NCI-H82 (cell line): ENCODE measurements around the gene CCL5.
A peak's percentile ranks its signal among the peaks of the same experiment; 100 is the strongest.

Experiments
- DNase-seq: peaks from one replicate; lab custom pipeline; 2025; lab: John Stamatoyannopoulos, UW

Gene CCL5

DNA sequence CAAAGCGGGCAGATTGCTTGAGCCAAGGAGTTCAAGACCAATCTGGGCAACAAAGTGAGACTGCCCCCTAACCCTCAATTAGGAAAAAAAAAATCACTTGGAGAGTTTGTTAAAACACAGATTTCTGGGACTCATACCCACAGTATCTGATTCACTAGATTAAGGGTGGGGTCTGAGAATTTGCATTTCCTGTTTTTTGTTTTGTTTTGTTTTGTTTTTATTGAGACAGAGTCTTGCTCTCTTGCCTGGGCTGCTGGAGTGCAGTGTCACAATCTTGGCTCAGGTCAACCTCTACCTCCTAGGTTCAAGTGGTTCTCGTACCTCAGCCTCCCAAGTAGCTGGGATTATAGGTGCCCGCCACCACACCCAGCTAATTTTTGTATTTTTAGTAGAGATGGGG, 12.6 kb downstream of the CCL5 start:
- DNase-seq = no peak

DNA sequence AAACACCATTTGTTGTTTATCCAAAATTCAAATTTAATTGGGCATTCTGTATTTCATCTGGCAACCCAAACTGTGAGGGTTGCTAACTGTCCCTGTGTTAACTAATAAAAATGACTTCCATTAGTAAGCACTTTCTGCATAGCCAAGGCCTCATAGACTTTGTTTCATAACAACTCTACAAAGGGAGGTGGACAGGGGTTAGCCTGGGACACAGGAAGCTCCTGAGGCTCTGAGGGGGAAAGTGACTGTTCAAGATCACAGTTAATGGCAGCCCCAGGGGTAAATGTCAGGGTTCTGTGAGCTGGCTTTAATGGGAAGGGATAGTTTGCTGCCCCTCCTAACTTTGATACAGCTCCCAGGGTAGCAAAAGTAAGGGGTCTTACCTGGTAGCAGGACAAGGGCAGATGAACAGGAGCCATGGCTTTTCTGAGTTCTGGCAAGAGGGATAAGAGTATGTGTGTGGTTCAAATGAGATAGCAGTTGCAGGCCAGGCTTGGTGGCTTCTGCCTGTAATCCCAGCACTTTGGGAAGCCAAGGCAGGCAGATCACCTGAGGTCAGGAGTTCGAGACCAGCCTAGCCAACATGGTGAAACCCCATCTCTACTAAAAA, 13.7 kb downstream of the CCL5 start:
- DNase-seq = no peak

DNA sequence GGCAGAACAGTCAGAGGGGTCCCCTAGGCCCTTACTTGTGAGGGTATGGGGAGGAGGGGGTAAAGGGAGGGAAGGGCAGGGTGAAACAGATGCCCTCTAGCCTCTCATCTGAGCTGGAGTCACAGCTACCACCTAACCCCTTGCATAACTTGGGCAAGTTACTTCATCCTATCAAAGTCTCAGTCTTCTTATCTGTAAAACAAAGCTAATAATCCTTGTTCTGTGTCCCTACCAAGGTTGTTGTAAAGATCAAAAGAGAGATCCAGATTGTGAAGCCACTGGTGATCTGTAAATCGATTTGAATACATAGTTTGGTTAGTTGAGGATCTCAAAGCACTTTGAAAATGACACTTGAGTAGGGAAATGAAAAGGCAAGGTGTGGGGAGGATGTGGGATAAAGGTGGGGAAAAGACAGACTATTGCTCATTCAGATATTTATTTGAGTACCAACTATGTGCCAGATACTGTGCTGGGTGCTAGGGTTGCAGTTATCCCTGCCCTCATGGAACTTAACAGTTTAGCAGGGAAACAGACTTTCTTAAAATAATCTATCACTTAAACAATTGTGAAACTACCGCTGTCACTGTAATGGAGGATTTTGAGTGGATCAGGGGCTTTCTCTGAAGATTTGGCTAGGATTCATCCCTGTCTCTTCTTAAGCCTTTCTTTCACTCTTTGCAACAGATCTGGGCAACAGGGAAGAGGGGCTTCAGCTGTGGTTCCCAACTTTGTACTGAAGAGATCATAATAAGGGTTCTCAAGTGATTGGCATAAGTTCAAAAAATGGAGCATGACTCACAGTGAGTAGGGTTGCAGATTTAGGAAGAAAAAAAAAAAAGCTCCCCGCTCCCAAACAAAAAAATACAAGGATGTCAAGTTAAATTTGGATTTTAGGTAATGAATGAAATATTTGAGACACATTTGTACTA, 14.5 kb downstream of the CCL5 start:
- DNase-seq = no peak

DNA sequence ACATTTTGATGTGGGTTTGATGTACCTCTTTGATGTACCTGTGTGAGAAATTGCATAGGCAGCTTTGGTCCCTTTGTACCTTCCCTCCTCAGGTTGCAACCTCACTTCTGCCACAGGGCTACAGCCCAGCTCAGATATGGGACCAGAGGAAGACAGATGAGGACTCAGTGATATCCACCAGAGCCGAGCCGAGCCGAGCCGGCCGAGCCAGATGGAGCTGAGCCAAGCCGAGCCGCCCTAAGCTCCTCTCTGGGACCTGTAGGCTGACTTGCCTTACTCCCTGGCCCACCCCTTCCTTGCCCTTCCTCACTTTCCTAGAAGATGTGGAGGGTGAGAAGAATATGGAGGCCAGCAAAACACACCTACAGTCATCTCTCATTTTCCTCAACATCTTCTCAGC, 15.3 kb downstream of the CCL5 start:
- DNase-seq = peak; percentile 25

DNA sequence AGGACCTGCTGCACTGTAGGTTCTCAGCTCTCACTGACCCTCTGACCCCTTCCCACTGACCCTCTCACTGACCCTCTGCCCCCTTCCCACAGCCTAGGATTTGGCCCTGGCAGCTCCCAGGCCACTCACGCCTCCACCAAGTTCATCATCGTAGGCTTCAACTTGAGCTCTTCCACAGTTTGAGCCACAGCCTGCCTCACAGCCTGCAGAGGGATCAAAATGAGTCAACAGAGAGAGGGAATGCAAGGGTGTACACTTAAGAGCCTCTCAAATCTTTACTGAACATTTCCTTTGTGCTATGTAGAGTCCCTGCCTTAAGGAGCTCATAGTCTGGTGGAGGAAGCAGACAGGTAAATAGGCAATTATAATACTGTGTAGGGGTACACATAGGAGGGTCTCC, 23.6 kb downstream of the CCL5 start:
- DNase-seq = no peak

DNA sequence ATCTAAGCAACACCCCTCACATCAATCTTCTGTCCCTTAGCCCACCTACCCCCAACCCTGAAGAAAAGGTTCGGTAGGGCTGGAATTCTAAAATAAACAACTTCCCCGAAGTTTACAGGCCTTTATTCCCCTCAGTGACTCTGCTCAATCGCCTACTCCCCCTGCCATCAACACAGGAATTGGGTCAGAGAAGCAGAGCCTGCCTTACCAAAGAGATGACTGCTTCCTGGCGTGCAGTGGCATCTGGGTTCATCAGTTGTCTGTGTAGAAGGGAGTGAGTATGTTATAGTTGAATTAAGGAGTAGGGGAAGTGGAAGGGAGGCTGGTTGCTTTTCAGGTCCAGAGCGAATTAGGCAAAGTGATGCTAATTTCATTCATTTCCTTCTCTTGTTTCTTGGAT, 24.2 kb downstream of the CCL5 start:
- DNase-seq = no peak

DNA sequence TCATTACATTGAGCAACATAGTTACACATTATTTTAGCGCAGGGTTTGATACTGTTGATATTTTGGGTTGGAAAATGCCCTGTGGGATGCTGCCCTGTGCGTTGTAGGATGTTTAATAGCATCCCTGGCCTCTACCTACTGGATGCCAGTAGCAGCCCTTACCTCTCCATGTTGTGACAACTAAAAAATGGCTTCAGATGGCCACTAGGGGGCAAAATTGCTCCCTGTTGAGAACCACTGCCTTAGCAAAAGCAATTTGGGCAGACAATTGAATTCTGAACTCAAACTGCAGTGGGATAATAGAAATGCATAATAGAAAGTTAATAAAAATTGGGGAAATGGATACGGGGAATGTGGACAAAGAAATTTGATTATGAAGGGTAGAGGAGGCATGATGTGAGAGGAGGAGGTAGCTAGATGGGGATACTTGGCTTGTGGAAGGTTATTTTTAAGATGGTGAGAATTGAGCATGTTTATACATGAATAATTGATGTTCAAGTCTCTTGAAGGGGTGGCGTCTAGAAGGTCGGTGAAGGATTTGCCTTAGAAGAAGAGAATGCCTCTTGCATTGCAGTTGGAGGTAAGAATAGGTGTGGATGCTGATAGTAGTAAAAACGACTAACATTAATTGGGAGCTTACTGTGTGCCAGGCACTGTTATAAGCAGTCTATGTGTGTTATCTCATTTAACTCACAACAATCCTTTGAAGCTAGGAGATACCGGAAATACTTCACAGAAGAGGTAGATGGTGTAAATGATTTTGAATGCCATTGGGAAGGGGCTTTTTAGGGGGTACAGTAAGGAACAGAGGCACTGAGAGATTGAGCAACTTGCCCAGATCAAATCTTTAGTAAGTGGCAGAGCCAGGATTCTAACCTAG, 30.5 kb downstream of the CCL5 start:
- peak; percentile 85 for DNase-seq

DNA sequence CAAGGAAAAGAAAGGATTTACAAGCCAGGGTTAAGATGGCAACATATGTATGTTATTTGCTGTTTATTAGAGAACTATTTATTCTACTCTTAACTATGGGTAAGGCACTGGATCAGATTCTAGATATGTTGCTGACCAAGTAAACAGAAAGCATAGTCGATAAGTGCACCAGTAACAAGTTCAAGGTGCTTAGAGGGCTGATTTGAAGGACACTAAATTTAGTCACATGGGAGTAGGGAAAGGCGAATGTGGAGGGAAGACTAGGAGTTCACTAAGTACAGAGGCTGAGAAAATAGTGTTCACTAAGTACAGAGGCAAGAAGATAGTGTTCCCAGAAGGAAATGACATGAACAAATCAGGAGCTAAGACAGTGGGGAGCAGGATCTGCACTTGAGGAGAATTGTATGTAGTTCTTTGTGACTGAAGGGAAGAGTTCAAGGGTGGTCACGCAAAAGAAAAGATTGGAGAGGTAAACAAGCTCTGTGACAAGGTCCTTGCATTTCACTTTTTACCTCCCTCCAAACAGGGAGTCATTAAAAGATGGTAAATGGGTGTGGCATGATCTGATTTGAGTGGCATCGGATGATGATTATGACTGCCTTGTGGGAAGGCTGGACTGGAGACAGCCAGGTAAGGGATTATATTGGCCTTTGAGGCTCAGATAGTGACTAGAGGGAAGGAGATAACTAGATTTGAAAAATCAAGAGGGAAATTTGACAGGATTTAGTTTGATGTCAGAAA, 32.4 kb downstream of the CCL5 start:
- DNase-seq = no peak

DNA sequence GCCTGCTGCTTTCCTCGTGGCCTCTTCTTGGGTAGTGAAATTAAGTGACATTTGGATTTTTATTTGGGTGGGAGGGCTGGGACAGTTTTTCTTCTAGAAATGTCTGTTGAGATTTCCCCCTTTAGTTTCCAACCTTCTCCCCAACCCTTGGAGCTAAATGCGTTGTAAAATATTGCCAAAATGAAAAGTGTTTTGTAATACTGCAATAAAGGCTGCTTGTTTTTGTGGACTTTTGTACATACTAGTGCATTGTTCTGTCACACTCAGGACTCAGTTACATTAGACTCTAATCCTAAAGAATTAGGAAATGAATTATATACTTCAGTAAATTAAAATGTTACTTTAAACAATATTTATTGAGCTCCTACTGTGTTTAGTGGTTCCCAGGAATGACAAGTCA, 33.2 kb downstream of the CCL5 start:
- DNase-seq = no peak

DNA sequence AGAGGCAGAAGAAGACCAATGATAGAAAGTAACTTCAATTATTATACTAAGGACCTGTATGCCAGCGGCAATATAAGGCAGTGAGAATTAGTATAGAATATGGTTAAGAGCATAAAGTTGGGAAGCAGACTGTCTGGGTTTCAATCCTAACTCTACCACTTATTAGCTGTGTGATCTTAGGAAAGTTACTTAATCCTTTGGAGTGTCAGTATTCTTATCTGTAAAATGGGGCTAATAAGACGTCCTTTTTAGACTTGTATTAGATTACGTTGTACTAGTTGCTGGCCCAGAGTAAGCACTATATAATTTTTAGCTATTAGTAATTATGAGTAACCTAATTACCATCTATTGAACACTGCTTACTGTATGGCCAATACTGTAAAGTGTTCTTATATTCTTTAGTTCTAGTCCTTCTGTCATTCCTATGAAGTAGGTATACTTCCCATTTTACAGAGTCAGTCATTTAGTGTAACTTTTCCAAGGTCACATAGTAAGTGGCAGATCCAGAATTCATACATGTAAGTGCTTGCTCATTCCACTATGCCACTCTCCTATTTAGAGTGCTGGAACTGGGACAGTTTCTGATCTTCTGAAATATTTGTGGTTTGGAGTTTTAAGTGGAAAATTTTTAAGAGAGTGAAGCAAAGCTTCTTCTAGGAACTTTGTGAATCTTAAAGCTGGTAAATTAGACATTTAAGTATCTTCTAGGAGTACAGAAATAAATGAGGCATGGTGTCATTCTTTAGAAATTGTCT, 33.9 kb downstream of the CCL5 start:
- no peak for DNase-seq

DNA sequence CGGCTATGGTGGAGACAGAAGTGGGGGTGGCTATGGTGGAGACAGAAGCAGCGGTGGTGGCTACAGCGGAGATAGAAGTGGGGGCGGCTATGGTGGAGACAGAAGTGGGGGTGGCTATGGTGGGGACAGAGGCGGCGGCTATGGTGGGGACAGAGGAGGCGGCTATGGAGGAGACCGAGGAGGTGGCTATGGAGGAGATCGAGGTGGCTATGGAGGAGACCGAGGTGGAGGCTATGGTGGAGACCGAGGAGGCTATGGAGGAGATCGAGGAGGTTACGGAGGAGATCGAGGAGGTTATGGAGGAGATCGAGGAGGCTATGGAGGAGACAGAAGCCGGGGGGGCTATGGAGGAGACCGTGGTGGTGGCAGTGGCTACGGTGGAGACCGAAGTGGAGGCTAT, 35.6 kb downstream of the CCL5 start:
- no peak for DNase-seq

DNA sequence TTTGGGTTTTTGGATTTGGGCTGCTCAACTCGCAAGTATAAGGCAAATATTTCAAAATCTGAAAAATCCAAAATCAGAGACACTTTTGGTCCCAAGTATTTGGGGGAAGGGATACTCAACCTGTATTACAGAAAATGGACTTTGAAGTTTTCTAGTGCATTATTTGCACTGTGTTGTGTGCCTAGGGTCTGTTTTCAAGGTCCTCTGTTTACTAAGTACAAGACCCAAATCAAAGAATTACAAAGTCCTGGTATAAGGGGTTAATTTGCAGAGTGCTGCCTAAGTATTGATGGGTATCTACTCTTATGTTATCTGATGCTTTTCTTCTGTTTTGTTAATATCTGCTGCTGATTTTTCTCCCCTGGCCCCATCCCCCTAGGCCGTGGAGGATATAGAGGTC, 36.5 kb downstream of the CCL5 start:
- no peak for DNase-seq

DNA sequence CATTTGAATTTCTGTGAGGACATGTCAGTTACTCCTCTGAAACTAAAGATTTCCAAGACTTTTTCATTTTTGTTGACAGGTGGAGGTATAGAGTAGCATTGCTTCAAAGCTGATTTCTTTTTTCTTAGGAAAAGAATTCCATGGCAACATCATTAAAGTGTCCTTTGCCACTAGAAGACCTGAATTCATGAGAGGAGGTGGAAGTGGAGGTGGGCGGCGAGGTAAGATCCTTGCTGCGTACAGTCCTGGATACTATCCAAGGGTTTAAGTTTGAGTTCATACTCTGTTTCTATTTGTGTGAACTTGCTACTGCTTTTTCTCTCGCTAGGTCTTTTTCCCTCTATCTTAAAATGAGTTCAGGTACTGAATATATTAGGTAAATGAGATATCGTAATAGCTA, 37.9 kb downstream of the CCL5 start:
- DNase-seq = no peak

DNA sequence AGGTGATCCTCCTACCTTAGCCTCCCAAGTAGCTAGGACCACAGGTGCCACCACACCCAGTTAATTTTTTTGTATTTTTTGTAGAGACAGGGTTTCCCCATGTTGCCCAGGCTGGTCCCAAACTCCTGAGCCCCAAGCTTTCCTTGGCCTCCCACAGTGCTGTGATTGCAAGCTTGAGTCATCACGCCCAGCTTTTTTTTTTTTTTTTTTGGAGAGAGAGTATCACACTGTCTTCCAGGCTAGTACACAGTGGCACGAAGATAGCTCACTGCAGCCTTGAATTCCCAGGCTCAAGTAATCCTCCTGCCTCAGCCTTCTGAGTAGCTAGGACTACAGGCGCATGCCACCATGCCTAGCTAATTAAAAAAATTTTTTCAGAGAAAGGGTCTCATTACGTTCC, 38.7 kb downstream of the CCL5 start:
- no peak for DNase-seq

DNA sequence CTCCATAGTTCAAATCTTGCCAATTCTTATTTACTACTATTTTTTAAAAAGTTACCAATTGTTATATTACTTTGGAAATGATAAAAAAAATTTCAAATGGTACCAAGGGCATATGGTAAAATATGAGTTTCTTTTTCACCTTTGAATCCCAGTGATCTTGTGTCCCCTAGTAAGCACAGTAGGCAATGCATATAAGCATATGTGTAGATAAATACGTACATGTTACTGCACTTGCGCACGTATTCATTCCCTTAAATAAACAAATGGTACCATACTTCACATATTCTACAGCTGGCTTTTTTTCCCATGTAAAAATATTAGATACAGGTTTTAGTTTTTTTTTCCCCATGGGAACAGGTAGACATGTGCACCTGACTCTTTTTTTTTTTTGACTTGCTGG, 39.1 kb downstream of the CCL5 start:
- no peak for DNase-seq

DNA sequence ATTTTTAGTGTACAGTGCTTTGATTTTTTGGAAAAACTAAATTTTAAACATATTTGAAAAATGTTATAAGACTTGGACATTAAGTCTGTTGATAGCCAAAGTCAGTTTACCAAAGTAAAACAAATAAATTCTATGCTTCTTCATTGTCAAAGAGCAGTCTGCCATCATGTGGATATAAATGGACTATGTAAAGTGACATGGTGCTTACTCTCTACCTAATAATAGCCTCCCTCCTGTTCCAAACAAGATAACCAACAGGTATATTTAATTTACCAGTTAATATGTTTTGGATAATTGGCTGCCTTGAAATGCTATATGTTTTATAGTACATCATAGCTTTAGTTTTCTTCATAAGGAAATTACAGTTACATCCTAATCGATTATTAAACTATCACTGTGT, 55.0 kb downstream of the CCL5 start:
- no peak for DNase-seq
